Astrocyte (in vitro differentiated cells and primary cell): ENCODE results near the gene PLCG1. TPM values are rescaled to one million over a fixed set of nuclear protein-coding genes. Genes with fewer than 3 reads are reported as not detected.

Source experiments
- DNase-seq: peaks from one replicate; pipeline ENCODE4 v3.0.0-alpha.2; 2010; ENCODE audit warnings: low read depth
- FAIRE-seq: peaks from 2 replicates; lab custom pipeline; 2011; peaks lifted over from hg19 to GRCh38; lab: Jason Lieb, UNC
- H2AFZ ChIP-seq: 2 replicates; pipeline ENCODE4 v1.6.0; 2012; ENCODE audit warnings: low read depth, low read length, inconsistent platforms
- H3K27ac ChIP-seq: 2 replicates; pipeline ENCODE4 v1.5.1; 2011; ENCODE audit warnings: low read depth, low read length, inconsistent platforms
- H3K27me3 ChIP-seq: 2 replicates; pipeline ENCODE4 v1.6.0; 2011; ENCODE audit warnings: low read length, inconsistent platforms; ENCODE audit not compliant: insufficient read depth
- H3K36me3 ChIP-seq: 2 replicates; pipeline ENCODE4 v1.5.1; 2011; ENCODE audit warnings: low read length, inconsistent platforms; ENCODE audit not compliant: insufficient read depth
- H3K4me1 ChIP-seq: 2 replicates; pipeline ENCODE4 v1.5.1; 2011; ENCODE audit warnings: low read length, inconsistent platforms; ENCODE audit not compliant: insufficient read depth
- H3K4me2 ChIP-seq: 2 replicates; pipeline ENCODE4 v1.6.0; 2012; ENCODE audit warnings: low read length, inconsistent platforms
- H3K4me3 ChIP-seq: 2 replicates; pipeline ENCODE4 v1.5.1; 2011; ENCODE audit warnings: low read depth, mild to moderate bottlenecking, low read length, inconsistent platforms; ENCODE audit not compliant: insufficient read depth
- H3K79me2 ChIP-seq: 2 replicates; pipeline ENCODE4 v1.6.0; 2012; ENCODE audit warnings: mild to moderate bottlenecking, low read length, inconsistent platforms; ENCODE audit not compliant: insufficient read depth
- H3K9ac ChIP-seq: 2 replicates; pipeline ENCODE4 v1.6.0; 2012; ENCODE audit warnings: mild to moderate bottlenecking, low read length, inconsistent platforms
- H3K9me3 ChIP-seq: 2 replicates; pipeline ENCODE4 v1.5.1; 2012; ENCODE audit warnings: low read depth, mild to moderate bottlenecking, low read length, inconsistent platforms; ENCODE audit not compliant: insufficient read depth
- H4K20me1 ChIP-seq: 2 replicates; pipeline ENCODE4 v1.6.0; 2012; ENCODE audit warnings: low read length, inconsistent platforms; ENCODE audit not compliant: insufficient read depth
- H3K27ac Mint-ChIP-seq: one replicate; pipeline ENCODE4 v1.8.0; 2021; ENCODE audit warnings: mild to moderate bottlenecking, mixed read lengths; ENCODE audit not compliant: unreplicated experiment
- H3K27me3 Mint-ChIP-seq: one replicate; pipeline ENCODE4 v1.8.0; 2021; ENCODE audit warnings: low read depth, mixed read lengths; ENCODE audit not compliant: unreplicated experiment
- H3K36me3 Mint-ChIP-seq: one replicate; pipeline ENCODE4 v1.8.0; 2021; ENCODE audit warnings: low read depth, mixed read lengths; ENCODE audit not compliant: unreplicated experiment
- H3K4me1 Mint-ChIP-seq: one replicate; pipeline ENCODE4 v1.8.0; 2021; ENCODE audit warnings: low read depth, mixed read lengths; ENCODE audit not compliant: unreplicated experiment
- H3K4me3 Mint-ChIP-seq: one replicate; pipeline ENCODE4 v1.8.0; 2021; ENCODE audit warnings: mild to moderate bottlenecking, moderate library complexity, mixed read lengths; ENCODE audit not compliant: unreplicated experiment
- H3K9me3 Mint-ChIP-seq: one replicate; pipeline ENCODE4 v1.8.0; 2021; ENCODE audit warnings: mild to moderate bottlenecking, mixed read lengths; ENCODE audit not compliant: unreplicated experiment
- EZH2 ChIP-seq: IDR thresholded peaks from 2 replicates; pipeline ENCODE4 v1.6.1; 2012; ENCODE audit warnings: mild to moderate bottlenecking, low read length, inconsistent platforms; ENCODE audit not compliant: insufficient read depth
- total RNA-seq: library from RNA; stranded (reverse); gene quantifications from 2 replicates; pipeline ENCODE4 v1.2.1, GENCODE V29; 2021
- TF ChIP-seq, protein P1 (sequence below): IDR thresholded peaks from 2 replicates; pipeline ENCODE4 v1.5.1; 2011; ENCODE audit warnings: low read depth, mild to moderate bottlenecking, inconsistent platforms, low read length, moderate library complexity; ENCODE audit not compliant: insufficient read depth

PLCG1 gene
- total RNA-seq, 1 donor from 2014 or later = 129 TPM

DNA sequence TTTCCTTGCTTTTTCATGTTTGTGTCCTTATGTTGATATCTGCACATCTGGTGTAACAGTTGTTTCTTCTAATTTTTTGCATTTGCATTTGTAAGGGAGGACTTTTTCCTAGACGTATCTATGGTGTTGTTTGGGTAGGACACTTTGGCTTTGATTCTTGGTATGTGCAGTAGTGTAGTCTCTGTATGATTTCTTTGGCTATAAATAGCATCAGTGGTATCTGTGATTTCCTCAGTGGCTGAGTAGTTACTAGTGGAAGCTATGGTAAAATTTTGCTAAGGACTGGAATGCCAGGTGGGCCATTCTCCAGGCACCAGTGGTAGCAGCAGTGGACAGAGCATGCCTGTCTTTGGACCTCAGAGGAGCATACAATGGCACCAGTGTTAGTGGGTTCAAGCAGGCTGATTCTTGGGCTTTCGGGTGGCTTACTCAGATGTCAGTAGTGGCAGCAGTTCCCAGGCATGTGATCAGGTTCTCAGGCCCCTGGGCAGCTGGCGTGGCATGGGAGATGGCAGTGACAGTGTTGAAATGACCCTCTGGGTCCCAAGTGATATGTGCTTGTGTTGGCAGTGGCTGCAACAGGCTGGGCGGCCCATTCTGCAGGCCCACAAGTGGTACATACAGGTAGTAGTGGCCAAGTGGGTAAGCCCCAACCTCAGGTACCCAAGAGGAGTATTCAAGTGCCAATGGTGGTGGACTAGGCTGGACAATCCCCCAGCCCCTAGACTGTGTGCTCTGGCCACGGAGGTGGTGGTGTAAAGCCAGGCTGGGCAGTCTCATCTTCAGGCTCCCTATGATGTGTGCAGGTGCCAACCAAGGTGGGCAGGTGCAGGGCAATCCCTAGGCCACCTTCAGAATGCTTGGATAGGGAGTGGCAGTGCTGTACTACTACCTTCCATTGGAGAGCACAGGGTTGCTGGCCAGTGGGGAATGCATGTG, 54.5 kb downstream of the PLCG1 start:
- peaks cover 19% of the 10 kb centered on the region for H3K36me3 Mint-ChIP-seq
- Histone ChIP-seq H3K4me2 (no peak overlapping the region), H3K9ac (no peak overlapping the region), H3K79me2 (no peaks in the 10 kb centered on the region), H3K9me3 (peaks cover 5% of the 10 kb centered on the region), H3K4me3 (no peak overlapping the region), H4K20me1 (peaks cover 3% of the 10 kb centered on the region), H3K4me1 (no peaks in the 10 kb centered on the region), H3K27ac (no peak overlapping the region), H3K27me3 (no peaks in the 10 kb centered on the region), H3K36me3 (no peaks in the 10 kb centered on the region), H2AFZ (no peak overlapping the region)
- H3K27me3 Mint-ChIP-seq = no peaks in the 10 kb centered on the region
- no peaks in the 10 kb centered on the region for H3K4me1 Mint-ChIP-seq
- peaks cover 15% of the 10 kb centered on the region for H3K9me3 Mint-ChIP-seq
- no peak overlapping the region for H3K27ac Mint-ChIP-seq
- TF ChIP-seq, protein P1, sequence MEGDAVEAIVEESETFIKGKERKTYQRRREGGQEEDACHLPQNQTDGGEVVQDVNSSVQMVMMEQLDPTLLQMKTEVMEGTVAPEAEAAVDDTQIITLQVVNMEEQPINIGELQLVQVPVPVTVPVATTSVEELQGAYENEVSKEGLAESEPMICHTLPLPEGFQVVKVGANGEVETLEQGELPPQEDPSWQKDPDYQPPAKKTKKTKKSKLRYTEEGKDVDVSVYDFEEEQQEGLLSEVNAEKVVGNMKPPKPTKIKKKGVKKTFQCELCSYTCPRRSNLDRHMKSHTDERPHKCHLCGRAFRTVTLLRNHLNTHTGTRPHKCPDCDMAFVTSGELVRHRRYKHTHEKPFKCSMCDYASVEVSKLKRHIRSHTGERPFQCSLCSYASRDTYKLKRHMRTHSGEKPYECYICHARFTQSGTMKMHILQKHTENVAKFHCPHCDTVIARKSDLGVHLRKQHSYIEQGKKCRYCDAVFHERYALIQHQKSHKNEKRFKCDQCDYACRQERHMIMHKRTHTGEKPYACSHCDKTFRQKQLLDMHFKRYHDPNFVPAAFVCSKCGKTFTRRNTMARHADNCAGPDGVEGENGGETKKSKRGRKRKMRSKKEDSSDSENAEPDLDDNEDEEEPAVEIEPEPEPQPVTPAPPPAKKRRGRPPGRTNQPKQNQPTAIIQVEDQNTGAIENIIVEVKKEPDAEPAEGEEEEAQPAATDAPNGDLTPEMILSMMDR = no peak
- TF ChIP-seq EZH2 = no peak
- FAIRE-seq (no peak), DNase-seq (no peak)
- H3K4me3 Mint-ChIP-seq = no peak overlapping the region

DNA sequence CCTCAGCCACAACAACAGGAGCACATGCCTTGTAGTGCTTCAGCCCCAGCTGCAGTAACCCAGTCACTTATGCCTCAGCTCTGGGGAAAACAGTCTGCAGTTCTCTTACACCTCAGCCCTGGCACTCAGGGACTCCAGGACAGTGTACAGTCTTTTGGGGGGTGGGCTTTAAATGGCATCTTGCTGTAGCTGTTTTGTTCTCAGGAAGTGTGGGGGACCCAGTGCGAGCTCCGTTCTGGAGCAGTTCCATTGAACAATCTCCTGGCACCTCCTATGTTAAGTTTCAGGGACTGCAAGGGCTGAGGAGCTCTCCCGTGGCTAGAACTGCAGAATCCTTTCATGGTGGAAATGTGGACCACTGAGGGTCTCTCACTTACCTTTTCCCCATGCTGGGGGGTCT, 55.2 kb downstream of the PLCG1 start:
- H3K27ac ChIP-seq = no peak overlapping the region
- no peak overlapping the region for H3K4me2 ChIP-seq
- FAIRE-seq (no peak), DNase-seq (no peak)
- Mint-ChIP-seq H3K4me1 (no peaks in the 10 kb centered on the region), H3K27ac (no peak overlapping the region), H3K27me3 (no peaks in the 10 kb centered on the region), H3K36me3 (peaks cover 19% of the 10 kb centered on the region), H3K4me3 (no peak overlapping the region), H3K9me3 (peaks cover 15% of the 10 kb centered on the region)
- H3K4me3 ChIP-seq = no peak overlapping the region
- H3K27me3 ChIP-seq = no peaks in the 10 kb centered on the region
- no peak overlapping the region for H3K9ac ChIP-seq
- no peak for TF ChIP-seq EZH2
- TF ChIP-seq, protein P1 = no peak
- no peaks in the 10 kb centered on the region for H3K79me2 ChIP-seq
- peaks cover 4% of the 10 kb centered on the region for H4K20me1 ChIP-seq
- H2AFZ ChIP-seq = no peak overlapping the region
- H3K4me1 ChIP-seq = no peaks in the 10 kb centered on the region
- H3K36me3 ChIP-seq = no peaks in the 10 kb centered on the region
- H3K9me3 ChIP-seq = peaks cover 5% of the 10 kb centered on the region
